Kidney epithelial cell (primary cell): ENCODE measurements around the gene NRROS. TPM values are rescaled to one million over a fixed set of nuclear protein-coding genes. Genes with fewer than 3 reads are reported as not detected.

Source experiments
- DNase-seq: peaks from one replicate; pipeline ENCODE4 v3.0.0-alpha.2; 2010; ENCODE audit warnings: low read depth
- H3K27me3 ChIP-seq: 2 replicates; pipeline ENCODE4 v1.6.0; 2011; ENCODE audit warnings: low read length; ENCODE audit not compliant: control insufficient read depth, insufficient read depth
- H3K36me3 ChIP-seq: 2 replicates; pipeline ENCODE4 v1.5.1; 2011; ENCODE audit warnings: low read length; ENCODE audit not compliant: control insufficient read depth, insufficient read depth
- H3K4me3 ChIP-seq: 2 replicates; pipeline ENCODE4 v1.5.1; 2011; ENCODE audit warnings: low read depth, mild to moderate bottlenecking, control low read depth, low read length
- CTCF ChIP-seq: IDR thresholded peaks from 2 replicates; pipeline ENCODE4 v1.5.1; 2011; ENCODE audit warnings: mild to moderate bottlenecking, moderate library complexity, low read length, control low read depth, inconsistent platforms; ENCODE audit not compliant: insufficient read depth, poor library complexity, severe bottlenecking
- total RNA-seq: library from RNA; depleted of rRNA; stranded (reverse); fragments of >200 nt; gene quantifications from 2 replicates; pipeline ENCODE4 v1.2.3, GENCODE V29; 2015

The NRROS gene
- total RNA-seq, 1 donor from 2014 or later = 1.8 TPM

DNA sequence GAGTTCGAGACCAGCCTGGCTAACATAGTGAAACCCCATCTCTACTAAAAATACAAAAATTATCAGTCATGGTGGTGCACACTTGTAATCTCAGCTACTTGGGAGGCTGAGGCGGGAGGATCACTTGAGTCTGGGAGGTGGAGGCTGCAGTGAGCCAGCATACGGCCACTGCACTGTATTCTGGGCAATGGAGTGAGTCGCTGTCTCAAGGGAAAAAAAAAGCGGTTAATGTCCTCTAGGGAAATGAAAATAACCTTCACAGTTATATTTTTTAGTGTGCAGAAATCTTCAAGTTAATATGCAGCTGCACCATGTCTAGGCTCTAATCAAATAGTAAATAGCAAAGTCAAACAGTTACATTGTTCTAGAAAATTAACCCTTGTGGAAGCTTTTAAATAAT is 57.8 kb downstream of the NRROS start:
- TF ChIP-seq CTCF = no peak
- no peak for DNase-seq
- Histone ChIP-seq H3K4me3 (no peak overlapping the region), H3K27me3 (no peaks in the 10 kb centered on the region), H3K36me3 (no peaks in the 10 kb centered on the region)

DNA sequence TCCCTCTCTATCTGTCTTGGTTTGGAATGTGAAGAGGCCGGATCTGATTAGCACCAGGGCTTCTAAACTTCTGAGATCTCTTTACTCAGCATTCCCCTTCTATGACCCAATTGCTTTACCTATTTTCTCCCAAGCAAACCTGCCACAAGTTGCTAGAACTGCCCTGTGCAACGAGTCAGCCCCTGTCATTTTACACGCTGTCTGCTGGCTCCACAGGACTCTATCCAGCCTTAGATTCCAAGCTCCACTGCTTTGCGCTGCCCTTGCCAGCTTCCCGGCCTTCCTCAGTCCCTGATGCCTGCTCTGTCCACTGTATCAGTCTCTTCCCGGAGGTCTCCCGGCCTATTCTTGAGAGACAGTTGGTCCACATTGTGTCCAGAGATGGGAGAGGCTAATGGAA is 60.3 kb downstream of the NRROS start:
- H3K27me3 ChIP-seq = no peaks in the 10 kb centered on the region
- no peaks in the 10 kb centered on the region for H3K36me3 ChIP-seq
- no peak for DNase-seq
- no peak for TF ChIP-seq CTCF
- H3K4me3 ChIP-seq = no peak overlapping the region

- H3K36me3 ChIP-seq = no peaks in the 10 kb centered on the region
- H3K27me3 ChIP-seq = no peaks in the 10 kb centered on the region
- DNase-seq = no peak
- H3K4me3 ChIP-seq = no peak overlapping the region
- no peak for TF ChIP-seq CTCF
These were observed 61.3 kb downstream of the NRROS start for GRCh38 chr3:196700801-196701200.

GRCh38 chr3:196706327-196706726 is 66.8 kb downstream of the NRROS start:
- Histone ChIP-seq H3K36me3 (no peaks in the 10 kb centered on the region), H3K4me3 (no peak overlapping the region), H3K27me3 (no peaks in the 10 kb centered on the region)
- TF ChIP-seq CTCF = no peak
- no peak for DNase-seq

DNA sequence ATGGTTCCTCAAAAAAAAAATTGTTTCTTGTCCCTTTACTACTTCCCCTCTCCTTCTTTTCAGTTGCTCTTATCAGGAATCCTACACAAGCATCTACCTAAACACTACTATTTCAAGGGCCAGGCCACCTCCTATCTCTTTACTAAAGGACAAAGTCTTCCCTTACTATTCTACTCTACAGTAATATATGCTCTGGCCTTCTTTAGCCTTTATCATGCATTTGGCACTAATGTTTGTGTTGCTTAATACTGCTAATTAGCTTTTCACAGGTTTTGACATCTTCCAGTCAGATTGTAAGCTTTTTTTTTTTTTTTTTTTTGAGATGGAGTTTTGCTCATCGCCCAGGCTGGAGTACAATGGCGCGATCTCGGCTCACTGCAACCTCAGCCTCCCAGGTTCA is 67.2 kb downstream of the NRROS start:
- TF ChIP-seq CTCF = no peak
- Histone ChIP-seq H3K4me3 (no peak overlapping the region), H3K36me3 (no peaks in the 10 kb centered on the region), H3K27me3 (no peaks in the 10 kb centered on the region)
- no peak for DNase-seq

GRCh38 chr3:196707566-196707965 is 68.1 kb downstream of the NRROS start:
- Histone ChIP-seq H3K4me3 (no peak overlapping the region), H3K36me3 (no peaks in the 10 kb centered on the region), H3K27me3 (no peaks in the 10 kb centered on the region)
- DNase-seq = no peak
- no peak for TF ChIP-seq CTCF
